ENCODE results near the gene SFI1. TPM values are rescaled to one million over a fixed set of nuclear protein-coding genes. Genes with fewer than 3 reads are reported as not detected.

Gene SFI1
- total RNA-seq, 4 donors from 2014 or later: 55.3 to 157 (median 90.1) TPM

DNA sequence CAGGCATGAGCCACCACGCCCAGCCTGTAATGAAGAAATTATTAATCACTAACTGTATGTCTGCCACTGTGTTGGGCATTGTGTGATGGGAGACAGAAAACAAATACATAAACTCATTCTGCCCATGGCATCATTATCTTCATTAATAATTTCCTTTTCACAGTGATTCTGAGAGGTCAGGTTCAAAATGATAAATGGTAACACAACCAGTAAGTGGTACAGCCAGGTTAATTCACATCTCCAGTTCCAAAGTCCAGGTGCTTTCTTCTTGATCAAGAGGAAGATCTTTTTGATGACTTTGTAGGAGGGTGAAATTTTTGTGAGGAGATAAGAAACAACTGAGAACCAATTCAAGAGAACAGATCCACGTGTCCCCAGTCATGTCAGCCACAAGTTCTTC lies 98.9 kb downstream of the SFI1 start:
- Histone ChIP-seq H3K9me3 (no peaks in the 10 kb centered on the region), H3K36me3 (no peaks in the 10 kb centered on the region), H3K4me3 (no peak overlapping the region), H3K27me3 (no peaks in the 10 kb centered on the region), H3K4me1 (no peaks in the 10 kb centered on the region), H3K27ac (no peak overlapping the region)
- TF ChIP-seq, protein P1, sequence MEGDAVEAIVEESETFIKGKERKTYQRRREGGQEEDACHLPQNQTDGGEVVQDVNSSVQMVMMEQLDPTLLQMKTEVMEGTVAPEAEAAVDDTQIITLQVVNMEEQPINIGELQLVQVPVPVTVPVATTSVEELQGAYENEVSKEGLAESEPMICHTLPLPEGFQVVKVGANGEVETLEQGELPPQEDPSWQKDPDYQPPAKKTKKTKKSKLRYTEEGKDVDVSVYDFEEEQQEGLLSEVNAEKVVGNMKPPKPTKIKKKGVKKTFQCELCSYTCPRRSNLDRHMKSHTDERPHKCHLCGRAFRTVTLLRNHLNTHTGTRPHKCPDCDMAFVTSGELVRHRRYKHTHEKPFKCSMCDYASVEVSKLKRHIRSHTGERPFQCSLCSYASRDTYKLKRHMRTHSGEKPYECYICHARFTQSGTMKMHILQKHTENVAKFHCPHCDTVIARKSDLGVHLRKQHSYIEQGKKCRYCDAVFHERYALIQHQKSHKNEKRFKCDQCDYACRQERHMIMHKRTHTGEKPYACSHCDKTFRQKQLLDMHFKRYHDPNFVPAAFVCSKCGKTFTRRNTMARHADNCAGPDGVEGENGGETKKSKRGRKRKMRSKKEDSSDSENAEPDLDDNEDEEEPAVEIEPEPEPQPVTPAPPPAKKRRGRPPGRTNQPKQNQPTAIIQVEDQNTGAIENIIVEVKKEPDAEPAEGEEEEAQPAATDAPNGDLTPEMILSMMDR (IDR thresholded peaks at IDR 0.05): no peak
- TF ChIP-seq POLR2AphosphoS5 (IDR thresholded peaks at IDR 0.05) (no peak), POLR2A (IDR thresholded peaks at IDR 0.05) (no peak), EP300 (IDR thresholded peaks at IDR 0.05; ENCODE audit: low read depth) (no peak)
- in situ Hi-C loops (cut with MboI; ENCODE audit: low pct_ligation_motif_present in 1 of 4, low pct_unique_long_range_greater_than_20kb in 1 of 4, low sequenced_read_pairs in 3 of 4): no loop called here
- intact Hi-C loops (cut with DNase I; ENCODE audit: low total_unique reads): no loop called here
- WGBS, 2 donors (ENCODE audit: low coverage in 1 of 2): 89 to 100% methylated on average over 1 to 2 of the region's 2 CpGs
- DNase-seq: no peak

DNA sequence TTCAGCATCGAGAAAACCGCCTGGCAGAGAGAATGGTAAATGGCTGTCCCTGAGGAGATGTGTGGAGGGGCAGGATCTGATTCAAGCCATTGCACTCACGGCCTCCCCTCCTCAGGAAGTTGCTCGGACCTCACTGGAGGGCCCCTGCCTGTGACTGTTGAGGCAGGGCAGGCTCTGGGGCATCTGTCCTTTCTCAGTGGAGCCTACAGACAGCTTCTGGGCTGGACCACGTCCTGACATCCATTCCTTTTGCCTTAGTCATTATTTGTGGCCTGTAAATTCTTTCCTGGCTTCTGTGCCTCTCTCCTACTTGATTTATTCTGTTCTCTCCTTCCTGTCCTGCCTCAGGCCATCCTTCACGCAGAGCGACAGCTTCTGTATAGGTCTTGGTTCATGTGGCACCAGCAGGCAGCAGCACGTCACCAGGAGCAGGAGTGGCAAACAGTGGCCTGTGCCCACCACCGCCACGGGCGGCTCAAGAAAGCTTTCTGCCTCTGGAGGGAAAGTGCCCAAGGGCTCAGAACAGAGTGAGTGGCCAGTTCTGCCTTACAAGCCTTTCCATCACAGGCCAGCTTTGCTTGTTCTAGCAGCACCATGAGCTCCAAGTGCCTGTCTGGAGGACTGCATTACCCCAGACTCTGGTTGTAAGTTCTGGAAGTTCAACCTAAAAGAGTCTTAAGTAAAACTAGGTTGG lies 106.1 kb downstream of the SFI1 start:
- no peaks in the 10 kb centered on the region for H3K27me3 ChIP-seq
- peaks cover 0 to 7% (median 0%) of the 10 kb centered on the region in 4 donors for H3K36me3 ChIP-seq
- no peaks in the 10 kb centered on the region for H3K9me3 ChIP-seq
- peak overlapping the region; percentile 60 to 86 (median 74) for H3K27ac ChIP-seq
- H3K4me3 ChIP-seq: no peak overlapping the region
- intact Hi-C loops (cut with DNase I; ENCODE audit: low total_unique reads) (no loop called here), in situ Hi-C loops (cut with MboI; ENCODE audit: low pct_ligation_motif_present in 1 of 4, low pct_unique_long_range_greater_than_20kb in 1 of 4, low sequenced_read_pairs in 3 of 4) (no loop called here)
- H3K4me1 ChIP-seq: peaks cover 0 to 11% (median 2%) of the 10 kb centered on the region in 4 donors
- WGBS, 2 donors (ENCODE audit: low coverage in 1 of 2): 73 to 74% methylated on average over 4 to 11 of the region's 11 CpGs
- DNase-seq: peak; percentile 40
- TF ChIP-seq POLR2AphosphoS5 (IDR thresholded peaks at IDR 0.05): peak; percentile 75 to 92 (median 76)
- TF ChIP-seq, protein P1 (IDR thresholded peaks at IDR 0.05): no peak
- no peak for TF ChIP-seq POLR2A (IDR thresholded peaks at IDR 0.05)
- peak; percentile 13 for TF ChIP-seq EP300 (IDR thresholded peaks at IDR 0.05; ENCODE audit: low read depth)

DNA sequence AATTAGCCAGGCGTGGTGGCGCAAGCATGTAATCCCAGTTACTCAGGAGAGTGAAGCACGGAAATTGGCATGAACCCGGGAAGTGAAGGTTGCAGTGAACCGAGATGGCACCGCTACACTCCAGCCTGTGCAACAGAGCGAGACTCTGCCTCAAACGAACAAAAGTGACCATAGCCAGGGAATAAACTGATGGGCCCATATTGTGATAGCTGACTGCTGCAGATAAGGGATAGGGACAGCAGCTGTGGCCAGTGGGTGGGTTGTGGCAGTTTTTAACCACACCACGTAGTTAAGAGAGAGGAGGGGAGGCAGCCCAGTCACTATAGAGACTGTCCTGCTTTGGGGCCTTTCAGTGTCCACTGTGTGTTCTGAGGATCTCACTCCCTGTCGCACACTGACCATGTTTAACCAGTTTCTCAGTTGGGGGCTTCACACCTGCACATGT lies 106.8 kb downstream of the SFI1 start:
- Histone ChIP-seq H3K27me3 (no peaks in the 10 kb centered on the region), H3K9me3 (no peaks in the 10 kb centered on the region), H3K4me3 (no peak overlapping the region), H3K27ac (peak overlapping the region; percentile 60 to 86 (median 74)), H3K36me3 (peaks cover 0 to 7% (median 0%) of the 10 kb centered on the region in 4 donors), H3K4me1 (peaks cover 0 to 11% (median 2%) of the 10 kb centered on the region in 4 donors)
- in situ Hi-C loops (cut with MboI; ENCODE audit: low pct_ligation_motif_present in 1 of 4, low pct_unique_long_range_greater_than_20kb in 1 of 4, low sequenced_read_pairs in 3 of 4) (no loop called here), intact Hi-C loops (cut with DNase I; ENCODE audit: low total_unique reads) (no loop called here)
- WGBS, 2 donors (ENCODE audit: low coverage in 1 of 2): 84 to 97% methylated on average over 7 to 10 of the region's 10 CpGs
- TF ChIP-seq EP300 (IDR thresholded peaks at IDR 0.05; ENCODE audit: low read depth) (no peak), POLR2AphosphoS5 (IDR thresholded peaks at IDR 0.05) (no peak), POLR2A (IDR thresholded peaks at IDR 0.05) (no peak)
- TF ChIP-seq, protein P1 (IDR thresholded peaks at IDR 0.05): no peak
- no peak for DNase-seq

DNA sequence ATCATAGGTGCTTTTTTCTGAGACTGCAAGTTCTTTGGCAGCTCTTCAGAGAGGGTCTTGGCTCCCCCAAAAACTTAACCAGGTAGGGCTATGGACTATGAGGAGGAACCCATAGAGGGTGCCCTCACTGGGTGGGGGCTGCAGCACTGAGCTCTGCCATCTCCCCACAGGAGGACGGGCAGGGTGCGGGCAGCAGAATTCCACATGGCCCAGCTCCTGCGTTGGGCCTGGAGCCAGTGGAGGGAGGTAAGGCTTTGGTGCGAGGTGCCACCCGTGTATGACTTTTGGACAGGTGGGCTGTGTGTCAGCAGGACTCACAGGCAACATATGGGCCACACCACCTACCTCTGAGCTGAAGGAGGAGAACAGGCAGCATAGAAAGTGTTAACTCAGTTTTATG lies 107.2 kb downstream of the SFI1 start:
- H3K4me3 ChIP-seq: no peak overlapping the region
- 91% methylated on average over 5 of the region's 5 CpGs; no CpG with 5 or more reads in 1 of the 2 donors for WGBS, 2 donors (ENCODE audit: low coverage in 1 of 2)
- in situ Hi-C loops (cut with MboI; ENCODE audit: low pct_ligation_motif_present in 1 of 4, low pct_unique_long_range_greater_than_20kb in 1 of 4, low sequenced_read_pairs in 3 of 4) (no loop called here), intact Hi-C loops (cut with DNase I; ENCODE audit: low total_unique reads) (no loop called here)
- H3K27me3 ChIP-seq: no peaks in the 10 kb centered on the region
- H3K4me1 ChIP-seq: peaks cover 0 to 11% (median 2%) of the 10 kb centered on the region in 4 donors
- H3K36me3 ChIP-seq: peaks cover 0 to 7% (median 0%) of the 10 kb centered on the region in 4 donors
- no peak for DNase-seq
- peak overlapping the region; percentile 60 to 86 (median 74) for H3K27ac ChIP-seq
- no peak for TF ChIP-seq POLR2AphosphoS5 (IDR thresholded peaks at IDR 0.05)
- no peak for TF ChIP-seq POLR2A (IDR thresholded peaks at IDR 0.05)
- TF ChIP-seq, protein P1 (IDR thresholded peaks at IDR 0.05): no peak
- TF ChIP-seq EP300 (IDR thresholded peaks at IDR 0.05; ENCODE audit: low read depth): no peak
- no peaks in the 10 kb centered on the region for H3K9me3 ChIP-seq

All from transverse colon (tissue), 4 donors.